ENCODE measurements around the gene SRRM5.

SRRM5 gene

GRCh38 chr19:43662487-43662886 is 50.6 kb downstream of the SRRM5 start:
- FAIRE-seq (no peak), DNase-seq (ENCODE audit: insufficient read length, low spot score) (no peak)
- TF ChIP-seq CTCF (IDR thresholded peaks at IDR 0.05; ENCODE audit: insufficient read depth, missing control alignments), result peak; percentile 22

- TF ChIP-seq CTCF (IDR thresholded peaks at IDR 0.05; ENCODE audit: insufficient read depth, missing control alignments), result no peak
- FAIRE-seq (no peak), DNase-seq (ENCODE audit: insufficient read length, low spot score) (no peak)
These were observed 52.1 kb downstream of the SRRM5 start for GRCh38 chr19:43664018-43664417.

All from D721Med (cell line).